GM10266 (cell line): ENCODE results near the gene BET1L.
"Not testable (repeated sequence)": the region's sequence is repeated elsewhere in the genome, so short reads cannot be mapped to it uniquely, and the experiment has no call there.

Experiments used
- DNase-seq: peaks from one replicate; pipeline ENCODE4 v3.0.0; 2012; ENCODE audit errors: extremely low spot score
- TF ChIP-seq, protein P1 (sequence below): IDR thresholded peaks from 2 replicates; pipeline ENCODE4 v1.5.1; 2012; ENCODE audit warnings: mild to moderate bottlenecking, low read depth; ENCODE audit not compliant: control insufficient read depth, insufficient read depth; ENCODE audit errors: missing control alignments

Gene BET1L

DNA sequence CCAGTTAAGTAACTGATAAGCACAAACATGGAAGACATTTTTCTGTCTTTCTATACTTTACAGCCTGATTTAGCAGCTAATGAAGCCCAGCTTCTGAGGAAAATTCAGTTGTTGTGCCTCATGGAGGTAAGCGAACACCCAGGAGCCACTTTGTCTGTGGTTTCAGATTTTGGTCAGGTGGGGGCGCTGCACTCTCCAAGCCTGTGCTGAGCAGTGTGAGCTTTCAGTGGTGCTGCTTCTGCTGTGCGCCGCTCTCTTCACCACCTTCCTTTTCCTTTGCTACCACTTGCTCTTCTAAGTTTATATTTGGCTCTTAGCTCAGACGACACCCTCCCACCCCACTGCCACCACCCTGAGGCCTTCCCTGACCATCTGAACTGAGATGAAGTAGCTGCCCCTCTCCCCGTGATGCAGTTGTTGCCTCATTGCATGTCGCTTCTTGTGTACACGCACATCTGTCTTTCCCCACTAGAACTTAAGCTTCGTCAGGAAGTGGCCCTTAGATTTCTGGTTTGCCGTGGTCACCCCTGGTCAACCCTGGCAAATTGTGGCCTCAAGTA is 43.6 kb upstream of the BET1L start:
- peak; percentile 61 for DNase-seq
- TF ChIP-seq, protein P1, sequence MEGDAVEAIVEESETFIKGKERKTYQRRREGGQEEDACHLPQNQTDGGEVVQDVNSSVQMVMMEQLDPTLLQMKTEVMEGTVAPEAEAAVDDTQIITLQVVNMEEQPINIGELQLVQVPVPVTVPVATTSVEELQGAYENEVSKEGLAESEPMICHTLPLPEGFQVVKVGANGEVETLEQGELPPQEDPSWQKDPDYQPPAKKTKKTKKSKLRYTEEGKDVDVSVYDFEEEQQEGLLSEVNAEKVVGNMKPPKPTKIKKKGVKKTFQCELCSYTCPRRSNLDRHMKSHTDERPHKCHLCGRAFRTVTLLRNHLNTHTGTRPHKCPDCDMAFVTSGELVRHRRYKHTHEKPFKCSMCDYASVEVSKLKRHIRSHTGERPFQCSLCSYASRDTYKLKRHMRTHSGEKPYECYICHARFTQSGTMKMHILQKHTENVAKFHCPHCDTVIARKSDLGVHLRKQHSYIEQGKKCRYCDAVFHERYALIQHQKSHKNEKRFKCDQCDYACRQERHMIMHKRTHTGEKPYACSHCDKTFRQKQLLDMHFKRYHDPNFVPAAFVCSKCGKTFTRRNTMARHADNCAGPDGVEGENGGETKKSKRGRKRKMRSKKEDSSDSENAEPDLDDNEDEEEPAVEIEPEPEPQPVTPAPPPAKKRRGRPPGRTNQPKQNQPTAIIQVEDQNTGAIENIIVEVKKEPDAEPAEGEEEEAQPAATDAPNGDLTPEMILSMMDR, result peak; percentile 69

GRCh38 chr11:250274-250673 is 43.1 kb upstream of the BET1L start:
- no peak for DNase-seq
- TF ChIP-seq, protein P1, result no peak

GRCh38 chr11:249062-249461 is 41.9 kb upstream of the BET1L start:
- DNase-seq, result no peak
- TF ChIP-seq, protein P1, result no peak

DNA sequence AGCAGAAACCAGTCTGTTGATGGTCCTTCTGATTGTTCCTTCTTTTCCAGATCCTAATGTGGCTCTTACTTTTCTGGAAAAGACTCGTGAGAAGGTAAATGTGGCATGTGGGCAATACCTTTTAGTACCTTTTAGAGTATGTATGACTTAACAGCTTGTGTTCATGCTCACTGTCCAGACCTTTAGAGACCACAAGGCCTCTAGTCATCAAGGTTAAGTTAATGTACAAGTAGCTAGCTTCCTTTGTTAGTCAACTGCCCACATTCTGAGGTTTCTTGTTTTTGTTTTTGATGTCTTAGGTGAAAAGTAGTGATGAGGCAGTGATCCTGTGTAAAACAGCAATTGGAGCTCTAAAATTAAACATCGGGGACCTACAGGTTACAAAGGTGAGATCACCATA is 37.2 kb upstream of the BET1L start:
- DNase-seq, result no peak
- TF ChIP-seq, protein P1, result no peak

- no peak for DNase-seq
- TF ChIP-seq, protein P1, result no peak
Measured at GRCh38 chr11:241634-242033, 34.4 kb upstream of the BET1L start.

- TF ChIP-seq, protein P1, result no peak
- DNase-seq, result no peak
Measured at GRCh38 chr11:240315-240714, 33.1 kb upstream of the BET1L start.

GRCh38 chr11:238346-238745 is 31.1 kb upstream of the BET1L start:
- not testable (repeated sequence) for DNase-seq
